UCSD-AML1 (cell line): ENCODE data around the gene D2HGDH.
"Not testable (repeated sequence)": the region's sequence is repeated elsewhere in the genome, so short reads cannot be mapped to it uniquely, and the experiment has no call there.

Experiments used
- DNase-seq: peaks from one replicate; lab custom pipeline; 2025; ENCODE audit not compliant: unreplicated experiment; lab: John Stamatoyannopoulos, UW

The D2HGDH gene

GRCh38 chr2:241806217-241806616 lies 71.8 kb downstream of the D2HGDH start:
- DNase-seq = not testable (repeated sequence)

GRCh38 chr2:241808051-241808720 lies 73.8 kb downstream of the D2HGDH start:
- DNase-seq = no peak

- DNase-seq = no peak
Observed at GRCh38 chr2:241808721-241809382, 74.4 kb downstream of the D2HGDH start, which contains the start of gene NEU4. Gene NEU4, plus strand, starts transcription at chr2:241809193. Its CDS starts 5,292 bp downstream, at chr2:241814485.

DNA sequence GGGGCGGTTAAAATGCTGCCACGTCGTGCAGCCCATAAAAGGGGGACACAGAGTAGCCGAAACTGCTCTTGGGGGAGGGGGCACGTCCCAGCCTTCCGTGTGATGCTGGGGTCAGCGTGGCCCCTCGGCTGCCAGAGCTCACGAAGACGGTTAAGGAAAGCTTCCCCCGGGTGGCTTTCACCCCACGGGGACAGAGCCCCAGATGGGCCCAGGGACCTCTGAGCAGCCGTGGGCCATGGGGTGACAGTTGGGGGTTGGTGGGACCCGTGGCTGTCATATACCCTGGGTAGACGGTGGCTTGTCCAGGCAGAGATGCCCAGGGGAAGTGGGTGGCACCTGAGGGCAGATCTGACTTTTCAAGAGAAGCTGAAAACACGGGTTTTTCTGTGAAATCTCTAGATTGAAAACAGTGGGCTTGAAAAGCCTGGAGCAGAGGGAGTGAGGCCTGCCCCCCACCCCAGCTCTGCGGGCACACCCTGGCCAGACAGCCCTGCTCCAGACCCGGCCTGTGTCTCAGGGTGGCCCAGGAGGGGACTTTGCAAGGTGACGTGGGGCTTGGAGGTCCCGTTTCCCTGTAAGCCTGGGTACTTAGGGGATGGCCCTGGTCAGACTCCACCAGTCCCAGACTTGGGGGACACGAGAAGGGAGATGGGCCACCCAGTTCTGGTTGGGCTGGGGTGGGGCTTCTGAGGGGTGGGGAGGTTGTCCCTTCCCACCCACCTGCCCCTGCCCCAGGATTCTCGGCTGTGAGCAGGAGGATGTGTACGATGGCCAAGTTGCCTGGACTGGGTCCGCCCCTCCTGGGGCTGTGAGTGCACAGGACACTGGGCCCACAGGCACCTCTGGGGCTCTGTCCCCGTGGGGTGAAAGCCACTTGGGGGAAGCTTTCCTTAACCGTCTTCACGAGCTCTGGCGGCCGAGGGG lies 75.2 kb downstream of the D2HGDH start:
- no peak for DNase-seq

- DNase-seq = no peak
Observed at GRCh38 chr2:241810307-241811200, 76.1 kb downstream of the D2HGDH start.

DNA sequence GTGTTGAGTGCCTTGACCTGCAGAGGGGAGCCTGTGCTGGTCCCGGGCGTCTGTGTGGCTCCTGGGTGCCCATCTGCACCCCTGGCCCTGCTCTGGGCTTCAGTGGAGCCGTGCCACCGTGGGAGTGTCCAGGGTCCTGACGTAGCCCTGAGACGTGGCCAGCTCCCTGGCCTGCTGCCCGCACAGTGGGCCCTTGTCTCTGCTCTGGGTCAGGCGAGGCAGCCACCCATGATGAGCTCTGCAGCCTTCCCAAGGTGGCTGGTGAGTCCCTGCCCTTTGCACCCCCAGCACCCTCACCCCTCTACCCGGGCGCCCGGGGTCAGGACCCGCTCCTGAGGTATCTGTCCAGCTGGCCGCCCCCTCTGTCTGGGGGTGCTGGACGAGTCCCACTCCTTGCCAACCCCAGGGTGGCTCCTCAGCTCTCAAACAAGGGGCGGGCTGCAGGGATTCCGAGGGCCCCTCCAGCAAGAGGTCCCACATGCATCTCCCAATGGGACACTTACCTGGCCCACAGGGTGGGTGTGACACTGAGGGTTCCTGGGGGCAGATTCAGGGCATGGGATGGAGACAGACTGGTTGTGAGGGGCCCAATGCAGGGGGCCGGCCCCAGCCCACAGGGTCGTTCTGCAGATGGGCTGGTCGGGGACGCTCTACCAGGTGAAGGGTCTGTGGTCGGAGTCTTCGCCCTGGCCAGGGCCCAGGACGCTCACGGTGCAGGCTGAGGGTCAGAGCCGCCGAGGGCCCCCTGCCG lies 76.9 kb downstream of the D2HGDH start:
- DNase-seq = no peak

GRCh38 chr2:241811952-241812729 lies 77.7 kb downstream of the D2HGDH start:
- no peak for DNase-seq

DNA sequence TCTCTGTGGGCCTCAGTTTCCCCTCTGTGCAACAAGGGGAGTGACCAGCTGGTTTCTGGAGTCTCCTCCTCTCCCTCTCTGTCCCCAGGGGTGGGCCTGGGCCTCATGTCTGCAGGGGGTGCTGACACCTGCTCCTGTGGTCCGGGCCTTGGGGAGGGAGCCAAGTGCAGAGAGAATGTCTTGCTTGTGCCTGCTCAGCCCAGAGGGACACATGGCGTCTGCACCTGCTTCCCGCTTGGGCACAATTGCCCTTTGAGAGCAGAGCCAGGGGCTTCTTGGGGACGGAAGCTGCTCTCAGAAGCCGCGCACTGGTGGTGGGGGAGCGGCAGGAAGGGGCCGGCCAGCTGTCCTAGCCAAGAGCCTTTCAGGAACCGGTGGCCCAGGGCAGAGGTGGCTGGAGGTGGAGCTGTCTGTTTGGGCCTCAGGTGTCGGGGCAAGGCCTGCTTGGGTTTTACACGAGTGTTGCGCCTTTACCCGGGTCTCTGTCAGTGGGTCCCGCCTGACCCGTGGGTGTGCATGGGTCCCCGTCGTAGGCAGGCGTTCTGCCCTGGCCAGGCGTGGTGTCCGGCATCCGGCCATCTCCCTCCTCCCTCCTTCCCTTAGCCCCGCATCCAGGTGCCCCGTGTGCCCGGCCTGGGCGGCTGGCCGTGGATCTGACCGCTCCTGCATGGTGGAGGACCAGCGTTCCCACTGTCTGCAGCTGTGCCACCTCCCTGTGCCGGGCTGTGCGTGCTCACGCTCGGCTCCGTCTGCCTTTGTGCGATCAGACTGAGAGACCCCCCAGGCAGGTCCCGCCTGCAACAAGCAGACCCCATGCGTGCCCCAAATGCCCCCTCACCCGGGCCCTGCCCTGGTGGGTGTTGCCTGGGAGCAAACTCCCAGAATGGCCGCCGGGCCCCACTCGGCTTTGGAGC lies 78.6 kb downstream of the D2HGDH start:
- no peak for DNase-seq

GRCh38 chr2:241813644-241814392 lies 79.4 kb downstream of the D2HGDH start:
- no peak for DNase-seq

- DNase-seq = no peak
Observed at GRCh38 chr2:241814393-241814642, 79.9 kb downstream of the D2HGDH start.

- no peak for DNase-seq
Observed at GRCh38 chr2:241814643-241815476, 80.4 kb downstream of the D2HGDH start.

DNA sequence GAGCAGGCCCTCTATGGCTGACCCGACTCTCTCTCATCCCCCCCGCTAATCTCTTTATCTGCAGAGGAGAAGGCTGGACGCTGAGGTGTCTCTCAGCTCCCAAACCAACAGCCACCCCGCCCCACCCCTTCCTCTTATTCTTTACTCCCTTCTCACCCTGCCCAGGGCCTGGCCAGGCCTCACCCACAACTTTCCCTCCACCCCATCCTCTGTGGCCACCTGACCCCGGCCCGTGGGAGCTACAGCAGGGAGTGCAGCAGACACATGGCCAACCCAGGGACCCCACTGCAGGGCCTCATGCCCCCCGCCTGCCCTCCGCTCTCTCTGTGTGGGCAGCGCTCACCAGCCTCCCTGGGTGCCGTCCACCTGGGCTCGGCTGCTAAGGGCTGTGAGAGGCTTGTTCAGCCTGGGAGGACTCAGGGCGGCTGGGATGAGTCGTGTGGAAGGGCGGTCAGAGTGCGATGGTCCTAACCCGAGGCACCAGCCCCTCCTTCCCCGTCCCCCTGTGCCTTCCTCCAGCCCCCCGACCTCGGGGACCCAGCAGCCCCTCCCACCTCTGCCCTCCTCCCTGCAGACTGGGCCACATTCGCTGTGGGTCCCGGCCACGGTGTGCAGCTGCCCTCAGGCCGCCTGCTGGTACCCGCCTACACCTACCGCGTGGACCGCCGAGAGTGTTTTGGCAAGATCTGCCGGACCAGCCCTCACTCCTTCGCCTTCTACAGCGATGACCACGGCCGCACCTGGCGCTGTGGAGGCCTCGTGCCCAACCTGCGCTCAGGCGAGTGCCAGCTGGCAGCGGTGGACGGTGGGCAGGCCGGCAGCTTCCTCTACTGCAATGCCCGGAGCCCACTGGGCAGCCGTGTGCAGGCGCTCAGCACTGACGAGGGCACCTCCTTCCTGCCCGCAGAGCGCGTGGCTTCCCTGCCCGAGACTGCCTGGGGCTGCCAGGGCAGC lies 81.3 kb downstream of the D2HGDH start:
- DNase-seq = no peak

GRCh38 chr2:241816431-241817121 lies 82.1 kb downstream of the D2HGDH start:
- DNase-seq = no peak

GRCh38 chr2:241817126-241817820 lies 82.8 kb downstream of the D2HGDH start:
- DNase-seq = no peak
